Osteoblast (primary cell): ENCODE measurements around the gene CSK. TPM values are rescaled to one million over a fixed set of nuclear protein-coding genes. Genes with fewer than 3 reads are reported as not detected.

Source experiments
- DNase-seq: peaks from one replicate; pipeline ENCODE4 v3.0.0; 2011; ENCODE audit warnings: low spot score, mixed read lengths; ENCODE audit not compliant: insufficient read length; ENCODE audit errors: missing footprints
- H2AFZ ChIP-seq: 2 replicates; pipeline ENCODE4 v1.6.0; 2011; ENCODE audit warnings: mild to moderate bottlenecking, low read length
- H3K27ac ChIP-seq: 2 replicates; pipeline ENCODE4 v1.5.1; 2011; ENCODE audit warnings: mild to moderate bottlenecking, low read depth, low read length, moderate library complexity
- H3K27me3 ChIP-seq: 2 replicates; pipeline ENCODE4 v1.6.0; 2012; ENCODE audit warnings: mild to moderate bottlenecking, control low read depth, inconsistent platforms, low read length, moderate library complexity; ENCODE audit not compliant: insufficient read depth
- H3K36me3 ChIP-seq: 2 replicates; pipeline ENCODE4 v1.5.1; 2011; ENCODE audit warnings: mild to moderate bottlenecking, low read length, control low read depth, moderate library complexity; ENCODE audit not compliant: insufficient read depth
- H3K4me1 ChIP-seq: 2 replicates; pipeline ENCODE4 v1.5.1; 2011; ENCODE audit warnings: mild to moderate bottlenecking, low read length, control low read depth, moderate library complexity; ENCODE audit not compliant: insufficient read depth
- H3K4me2 ChIP-seq: 2 replicates; pipeline ENCODE4 v1.6.0; 2011; ENCODE audit warnings: mild to moderate bottlenecking, low read length; ENCODE audit not compliant: insufficient read depth
- H3K4me3 ChIP-seq: fragments of 200-600 bp; sonication (generic); 3 replicates; pipeline ENCODE4 v1.5.1; 2012; ENCODE audit warnings: mild to moderate bottlenecking, low read length, inconsistent platforms; ENCODE audit not compliant: insufficient read depth
- H3K79me2 ChIP-seq: 2 replicates; pipeline ENCODE4 v1.6.0; 2012; ENCODE audit warnings: mild to moderate bottlenecking, low read length, control low read depth, inconsistent platforms; ENCODE audit not compliant: insufficient read depth
- H3K9me3 ChIP-seq: 2 replicates; pipeline ENCODE4 v1.5.1; 2011; ENCODE audit warnings: low read depth, low read length, control low read depth
- H4K20me1 ChIP-seq: 2 replicates; pipeline ENCODE4 v1.6.0; 2012; ENCODE audit warnings: mild to moderate bottlenecking, low read length, control low read depth; ENCODE audit not compliant: insufficient read depth
- total RNA-seq: library from RNA; depleted of rRNA; stranded (reverse); fragments of >200 nt; gene quantifications from 2 replicates; pipeline ENCODE4 v1.2.3, GENCODE V29; 2012
- TF ChIP-seq, protein P1 (sequence below): IDR thresholded peaks from 2 replicates; pipeline ENCODE4 v1.5.1; 2011; ENCODE audit warnings: mild to moderate bottlenecking, low read depth, low read length, moderate library complexity; ENCODE audit errors: extremely low read depth

CSK gene
- total RNA-seq, 1 donor: 31.5 TPM

DNA sequence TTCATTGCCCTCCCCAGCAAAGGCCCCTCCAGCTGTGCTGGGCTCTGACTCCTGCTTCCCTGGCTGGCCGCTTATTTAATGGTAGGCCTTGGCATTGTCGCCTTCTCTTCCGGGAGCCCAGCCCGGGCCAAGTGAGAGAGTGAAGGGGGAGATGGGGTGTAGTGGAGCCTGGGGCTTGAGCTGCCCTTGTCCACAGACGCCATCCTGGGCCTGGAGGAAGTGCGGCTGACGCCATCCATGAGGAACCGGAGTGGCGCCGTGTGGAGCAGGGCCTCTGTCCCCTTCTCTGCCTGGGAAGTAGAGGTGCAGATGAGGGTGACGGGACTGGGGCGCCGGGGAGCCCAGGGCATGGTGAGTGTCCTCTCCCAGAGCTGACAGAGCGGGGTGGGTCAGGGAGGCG is 34.1 kb downstream of the CSK start:
- H3K36me3 ChIP-seq: no peaks in the 10 kb centered on the region
- no peak overlapping the region for H2AFZ ChIP-seq
- H3K4me2 ChIP-seq: no peak overlapping the region
- H3K4me3 ChIP-seq: no peak overlapping the region
- DNase-seq: no peak
- no peaks in the 10 kb centered on the region for H3K9me3 ChIP-seq
- H4K20me1 ChIP-seq: no peaks in the 10 kb centered on the region
- TF ChIP-seq, protein P1, sequence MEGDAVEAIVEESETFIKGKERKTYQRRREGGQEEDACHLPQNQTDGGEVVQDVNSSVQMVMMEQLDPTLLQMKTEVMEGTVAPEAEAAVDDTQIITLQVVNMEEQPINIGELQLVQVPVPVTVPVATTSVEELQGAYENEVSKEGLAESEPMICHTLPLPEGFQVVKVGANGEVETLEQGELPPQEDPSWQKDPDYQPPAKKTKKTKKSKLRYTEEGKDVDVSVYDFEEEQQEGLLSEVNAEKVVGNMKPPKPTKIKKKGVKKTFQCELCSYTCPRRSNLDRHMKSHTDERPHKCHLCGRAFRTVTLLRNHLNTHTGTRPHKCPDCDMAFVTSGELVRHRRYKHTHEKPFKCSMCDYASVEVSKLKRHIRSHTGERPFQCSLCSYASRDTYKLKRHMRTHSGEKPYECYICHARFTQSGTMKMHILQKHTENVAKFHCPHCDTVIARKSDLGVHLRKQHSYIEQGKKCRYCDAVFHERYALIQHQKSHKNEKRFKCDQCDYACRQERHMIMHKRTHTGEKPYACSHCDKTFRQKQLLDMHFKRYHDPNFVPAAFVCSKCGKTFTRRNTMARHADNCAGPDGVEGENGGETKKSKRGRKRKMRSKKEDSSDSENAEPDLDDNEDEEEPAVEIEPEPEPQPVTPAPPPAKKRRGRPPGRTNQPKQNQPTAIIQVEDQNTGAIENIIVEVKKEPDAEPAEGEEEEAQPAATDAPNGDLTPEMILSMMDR: no peak
- no peaks in the 10 kb centered on the region for H3K27me3 ChIP-seq
- no peaks in the 10 kb centered on the region for H3K79me2 ChIP-seq
- H3K27ac ChIP-seq: no peak overlapping the region
- no peaks in the 10 kb centered on the region for H3K4me1 ChIP-seq

DNA sequence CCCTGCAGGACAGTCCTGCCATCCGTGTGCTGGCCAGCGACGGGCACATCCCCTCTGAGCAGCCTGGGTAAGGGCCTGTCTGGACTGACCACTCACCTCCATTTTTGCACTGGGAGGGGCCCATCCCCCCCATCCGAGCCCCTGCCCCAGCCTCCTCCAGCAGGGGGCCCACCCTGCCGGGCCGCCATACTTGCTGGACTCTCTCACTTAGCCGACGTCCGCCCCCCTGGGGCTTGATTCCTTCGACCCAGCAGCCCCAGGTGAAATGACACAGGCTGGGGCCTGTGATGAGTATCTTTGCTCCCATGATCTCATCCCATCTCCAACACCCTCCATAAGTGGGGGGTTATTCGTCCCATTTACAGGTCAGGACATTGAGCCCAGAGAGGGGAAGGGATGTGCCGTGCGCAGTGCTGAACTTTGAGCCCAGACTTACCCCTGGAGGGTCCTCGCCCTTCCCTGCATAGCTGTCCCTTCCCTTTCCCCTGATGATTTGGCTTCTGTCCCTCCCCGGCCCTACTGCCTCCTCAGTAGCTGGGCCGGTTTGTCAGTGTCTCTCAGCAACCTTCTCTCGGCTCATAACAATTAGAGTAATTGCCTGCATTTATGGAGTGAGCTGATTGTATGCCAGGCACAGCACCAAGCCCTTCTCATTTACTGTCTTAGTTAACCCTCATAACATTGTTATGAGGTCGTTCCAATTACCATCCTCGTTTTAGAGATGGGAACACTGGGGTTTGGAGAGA is 34.9 kb downstream of the CSK start:
- H3K27me3 ChIP-seq: no peaks in the 10 kb centered on the region
- no peak overlapping the region for H2AFZ ChIP-seq
- no peaks in the 10 kb centered on the region for H3K4me1 ChIP-seq
- no peaks in the 10 kb centered on the region for H3K9me3 ChIP-seq
- H3K27ac ChIP-seq: no peak overlapping the region
- TF ChIP-seq, protein P1: no peak
- H3K4me3 ChIP-seq: no peak overlapping the region
- H3K4me2 ChIP-seq: no peak overlapping the region
- DNase-seq: peak; percentile 83
- no peaks in the 10 kb centered on the region for H4K20me1 ChIP-seq
- H3K79me2 ChIP-seq: no peaks in the 10 kb centered on the region
- H3K36me3 ChIP-seq: no peaks in the 10 kb centered on the region

GRCh38 chr15:74817370-74817737 is 35.5 kb downstream of the CSK start:
- H3K4me2 ChIP-seq: no peak overlapping the region
- H3K79me2 ChIP-seq: no peaks in the 10 kb centered on the region
- no peaks in the 10 kb centered on the region for H3K36me3 ChIP-seq
- DNase-seq: no peak
- no peak overlapping the region for H3K27ac ChIP-seq
- no peaks in the 10 kb centered on the region for H3K27me3 ChIP-seq
- no peak overlapping the region for H2AFZ ChIP-seq
- no peaks in the 10 kb centered on the region for H3K4me1 ChIP-seq
- no peaks in the 10 kb centered on the region for H3K9me3 ChIP-seq
- no peaks in the 10 kb centered on the region for H4K20me1 ChIP-seq
- no peak overlapping the region for H3K4me3 ChIP-seq
- TF ChIP-seq, protein P1: peak; percentile 31

DNA sequence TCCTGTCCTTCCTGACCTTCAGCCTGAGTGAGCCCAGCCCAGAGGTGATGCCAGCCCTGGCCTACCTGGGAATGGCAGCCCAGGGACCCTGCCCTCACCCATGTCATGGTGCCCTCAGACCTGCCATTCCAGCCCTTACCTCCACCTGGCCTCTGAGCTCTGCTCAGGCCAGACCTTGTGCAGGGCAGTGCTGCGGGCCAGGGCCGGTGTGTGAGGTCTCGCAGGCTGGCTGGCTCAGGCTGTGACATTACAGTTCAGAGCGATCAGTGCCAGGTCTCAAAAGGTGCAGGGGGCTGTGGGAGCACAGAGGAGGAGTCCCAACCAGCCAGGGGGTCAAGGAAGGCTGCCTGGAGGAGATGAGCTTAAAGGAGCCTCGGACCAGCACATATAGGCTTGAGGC is 38.2 kb downstream of the CSK start:
- no peak for DNase-seq
- no peaks in the 10 kb centered on the region for H3K79me2 ChIP-seq
- no peak overlapping the region for H3K4me3 ChIP-seq
- no peak overlapping the region for H2AFZ ChIP-seq
- no peaks in the 10 kb centered on the region for H4K20me1 ChIP-seq
- no peaks in the 10 kb centered on the region for H3K36me3 ChIP-seq
- H3K9me3 ChIP-seq: no peaks in the 10 kb centered on the region
- H3K27ac ChIP-seq: no peak overlapping the region
- H3K4me1 ChIP-seq: no peaks in the 10 kb centered on the region
- peaks cover 4% of the 10 kb centered on the region for H3K27me3 ChIP-seq
- TF ChIP-seq, protein P1: no peak
- no peak overlapping the region for H3K4me2 ChIP-seq
